Endothelial cell of umbilical vein (primary cell): ENCODE measurements around the gene UBFD1. TPM values are rescaled to one million over a fixed set of nuclear protein-coding genes. Genes with fewer than 3 reads are reported as not detected.

Source experiments
- BruUV-seq: library from RNA; stranded (reverse); fragments of 400-500 nt; replicated peaks from 2 replicates; lab custom pipeline; 2021; lab: Mats Ljungman, UMichigan
- CTCF ChIA-PET: fragments of 300-600, 350-600 bp; sonication (Branson Sonifier 250); formaldehyde crosslinking; loops from one replicate; lab custom pipeline; 2021; ENCODE audit warnings: antibody characterized with exemption, inconsistent platforms; lab: Charles Lee
- POLR2A ChIA-PET: fragments of 300-600, 350-600 bp; sonication (Branson Sonifier 250); formaldehyde crosslinking; loops from one replicate; lab custom pipeline; 2021; ENCODE audit warnings: antibody characterized with exemption, inconsistent platforms; lab: Charles Lee
- DNase-seq: peaks from one replicate; pipeline ENCODE4 v3.0.0-alpha.2; 2011; ENCODE audit warnings: low read depth, low spot score
- FAIRE-seq: peaks from 2 replicates; lab custom pipeline; 2011; peaks lifted over from hg19 to GRCh38; lab: Jason Lieb, UNC
- H2AFZ ChIP-seq: 2 replicates; pipeline ENCODE4 v1.6.0; 2012; ENCODE audit warnings: low read depth, low read length, control low read depth, inconsistent platforms
- H3K27ac ChIP-seq: 2 replicates; pipeline ENCODE4 v1.5.1; 2011; ENCODE audit warnings: low read depth, mild to moderate bottlenecking, control low read depth, low read length, moderate library complexity; ENCODE audit not compliant: insufficient read depth
- H3K27me3 ChIP-seq, 2 experiments: 2 replicates each; pipeline versions ENCODE4 v1.6.0 to v1.6.1; 2011; ENCODE audit warnings: low read length in 2 of 2, mixed read lengths in 1 of 2; ENCODE audit not compliant: control insufficient read depth in 2 of 2, insufficient read depth in 2 of 2
- H3K36me3 ChIP-seq, 2 experiments: 2 replicates in 1 of 2; 3 replicates in 1 of 2; pipeline ENCODE4 v1.5.1; 2011; ENCODE audit warnings: low read length in 2 of 2, mild to moderate bottlenecking in 1 of 2, moderate library complexity in 1 of 2; ENCODE audit not compliant: control insufficient read depth in 2 of 2, insufficient read depth in 2 of 2; ENCODE audit errors: extremely low read depth in 1 of 2
- H3K4me1 ChIP-seq: 3 replicates; pipeline ENCODE4 v1.5.1; 2011; ENCODE audit warnings: mild to moderate bottlenecking, low read length; ENCODE audit not compliant: control insufficient read depth, insufficient read depth; ENCODE audit errors: extremely low read depth
- H3K4me2 ChIP-seq: 2 replicates; pipeline ENCODE4 v1.6.1; 2011; ENCODE audit warnings: low read length, control low read depth, mixed read lengths; ENCODE audit not compliant: insufficient read depth
- H3K4me3 ChIP-seq, 3 experiments: fragments of 200-600 bp in 1 of 3; sonication (generic), shearing (Covaris generic) in 1 of 3; replicated peaks in 1 of 3; 2 replicates each; pipeline ENCODE4 v1.5.1; 2011 to 2016; ENCODE audit warnings: control low read depth in 3 of 3, low read length in 3 of 3, mild to moderate bottlenecking in 2 of 3, inconsistent platforms in 1 of 3, low read depth in 1 of 3, moderate library complexity in 1 of 3; ENCODE audit not compliant: insufficient read depth in 1 of 3
- H3K79me2 ChIP-seq: 2 replicates; pipeline ENCODE4 v1.6.0; 2012; ENCODE audit warnings: low read length, inconsistent platforms; ENCODE audit not compliant: control insufficient read depth, insufficient read depth
- H3K9ac ChIP-seq: replicated peaks from 2 replicates; pipeline ENCODE3; 2011; ENCODE audit warnings: low read length, control low read depth; ENCODE audit not compliant: insufficient read depth; ENCODE audit errors: extremely low read depth
- H3K9me1 ChIP-seq: replicated peaks from 3 replicates; pipeline ENCODE4 v1.6.0; 2011; ENCODE audit warnings: mild to moderate bottlenecking, low read length; ENCODE audit not compliant: control insufficient read depth, insufficient read depth; ENCODE audit errors: extremely low read depth
- H3K9me3 ChIP-seq: replicated peaks from 2 replicates; pipeline ENCODE4 v1.5.1; 2012; ENCODE audit warnings: low read length, inconsistent platforms; ENCODE audit not compliant: control insufficient read depth, insufficient read depth
- H4K20me1 ChIP-seq: replicated peaks from 2 replicates; pipeline ENCODE3; 2011; ENCODE audit warnings: mild to moderate bottlenecking, low read length; ENCODE audit not compliant: control insufficient read depth, insufficient read depth; ENCODE audit errors: extremely low read depth
- EZH2 ChIP-seq: IDR thresholded peaks from 2 replicates; pipeline ENCODE4 v1.6.1; 2012; ENCODE audit warnings: borderline replicate concordance, low read depth, mild to moderate bottlenecking, moderate library complexity, low read length, inconsistent platforms; ENCODE audit not compliant: severe bottlenecking
- FOS ChIP-seq: IDR thresholded peaks from 2 replicates; pipeline ENCODE4 v1.6.1; 2011; ENCODE audit warnings: mild to moderate bottlenecking, low read length, moderate library complexity, borderline replicate concordance; ENCODE audit not compliant: insufficient read depth
- GATA2 ChIP-seq: IDR thresholded peaks from 2 replicates; pipeline ENCODE4 v1.7.0; 2011; ENCODE audit warnings: low read depth, mild to moderate bottlenecking, moderate library complexity, mixed read lengths, low read length; ENCODE audit not compliant: insufficient read length, insufficient read depth
- JUN ChIP-seq: IDR thresholded peaks from 2 replicates; pipeline ENCODE4 v1.6.1; 2011; ENCODE audit warnings: borderline replicate concordance, low read depth; ENCODE audit not compliant: insufficient read length, insufficient read depth
- MAX ChIP-seq: IDR thresholded peaks from 2 replicates; pipeline ENCODE4 v1.6.1; 2011; ENCODE audit not compliant: insufficient read depth, insufficient read length
- MYC ChIP-seq: IDR thresholded peaks from one replicate; pipeline ENCODE4 v1.6.1; 2011; ENCODE audit warnings: mild to moderate bottlenecking, low read depth, low read length
- POLR2A ChIP-seq: IDR thresholded peaks from 2 replicates; pipeline ENCODE4 v1.6.1; 2012; ENCODE audit warnings: low read depth, mild to moderate bottlenecking, control low read depth, low read length
- POLR2AphosphoS5 ChIP-seq: IDR thresholded peaks from 2 replicates; pipeline ENCODE4 v1.6.1; 2012; ENCODE audit warnings: low read depth, mild to moderate bottlenecking, control low read depth, low read length, moderate library complexity; ENCODE audit not compliant: insufficient read depth
- dilution Hi-C: fragments of 300-500 bp; cut with MboI; formaldehyde crosslinking; loops from one replicate; pipeline ENCODE4 v1.15.0; 2019; ENCODE audit warnings: low sequenced_read_pairs; ENCODE audit not compliant: extremely low pct_ligation_motif_present
- intact Hi-C: fragments of 100-400 bp; cut with micrococcal nuclease; formaldehyde crosslinking; loops from one replicate; pipeline ENCODE4 v1.10.0; 2022
- polyA plus RNA-seq, 4 experiments: library from polyadenylated mRNA; depleted of rRNA in 3 of 4; stranded (reverse) in 3 of 4; unstranded in 1 of 4; fragments of >200 nt; gene quantifications; 2 replicates each; pipeline versions ENCODE4 v1.2.1 to v1.2.3, GENCODE V29; 2011 to 2012; ENCODE audit warnings: missing spikeins in 1 of 4
- total RNA-seq: library from RNA; stranded (reverse); gene quantifications from 2 replicates; pipeline ENCODE4 v1.2.3, GENCODE V29; 2021
- TF ChIP-seq, protein P1 (sequence below), 2 donors: IDR thresholded peaks; 1 replicate in 1 of 2; 2 replicates in 1 of 2; pipeline ENCODE4 v1.5.1; 2011; ENCODE audit warnings: low read length in 2 of 2, mild to moderate bottlenecking in 2 of 2, moderate library complexity in 2 of 2, control low read depth in 1 of 2, inconsistent platforms in 1 of 2, low read depth in 1 of 2; ENCODE audit not compliant: insufficient read depth in 1 of 2; ENCODE audit errors: extremely low read depth in 1 of 2

UBFD1 gene
- total and polyA plus RNA-seq, 2 donors (not counting 3 experiments of a cell fraction or from before 2014, with no cell fraction given) = 50.0 to 69.9 TPM

DNA sequence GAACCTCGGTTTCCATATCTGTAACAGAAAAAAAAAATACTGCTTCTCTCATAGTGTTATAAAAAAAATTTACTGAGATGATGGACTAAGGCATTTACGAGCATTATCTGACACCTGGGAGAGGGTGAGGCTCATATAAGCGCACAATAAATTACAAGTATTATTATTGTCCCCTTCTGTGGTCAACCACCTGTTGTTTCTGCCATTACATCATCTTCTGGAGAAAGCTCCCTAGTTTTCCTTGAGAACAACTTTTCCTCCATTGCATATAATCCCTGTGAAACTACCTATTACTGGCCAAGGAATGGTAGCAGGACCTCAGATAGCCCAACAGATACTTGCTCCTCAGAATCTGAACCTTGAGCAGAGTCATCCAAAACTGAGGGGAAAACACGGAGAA lies 35.6 kb upstream of the UBFD1 start:
- Histone ChIP-seq H3K4me2 (no peak overlapping the region), H3K79me2 (no peaks in the 10 kb centered on the region), H3K4me3 (no peak overlapping the region), H3K9me3 (no peaks in the 10 kb centered on the region), H2AFZ (no peak overlapping the region), H3K27ac (no peak overlapping the region), H3K4me1 (peaks cover 8% of the 10 kb centered on the region), H4K20me1 (no peaks in the 10 kb centered on the region), H3K36me3 (peaks cover 0 to 9% of the 10 kb centered on the region in 2 experiments), H3K9ac (no peak overlapping the region), H3K27me3 (no peaks in the 10 kb centered on the region), H3K9me1 (no peaks in the 10 kb centered on the region)
- intact Hi-C loops (no loop called here), dilution Hi-C loops (no loop called here)
- POLR2A ChIA-PET = interaction anchor here (0.7 kb wide), 1 partner anchor 8 kb away, joined by 3 read pairs; no protein-coding TSS in a partner anchor
- TF ChIP-seq POLR2AphosphoS5 (no peak), MYC (no peak), JUN (no peak), GATA2 (no peak), EZH2 (no peak), FOS (no peak), POLR2A (no peak), MAX (no peak)
- TF ChIP-seq, protein P1, sequence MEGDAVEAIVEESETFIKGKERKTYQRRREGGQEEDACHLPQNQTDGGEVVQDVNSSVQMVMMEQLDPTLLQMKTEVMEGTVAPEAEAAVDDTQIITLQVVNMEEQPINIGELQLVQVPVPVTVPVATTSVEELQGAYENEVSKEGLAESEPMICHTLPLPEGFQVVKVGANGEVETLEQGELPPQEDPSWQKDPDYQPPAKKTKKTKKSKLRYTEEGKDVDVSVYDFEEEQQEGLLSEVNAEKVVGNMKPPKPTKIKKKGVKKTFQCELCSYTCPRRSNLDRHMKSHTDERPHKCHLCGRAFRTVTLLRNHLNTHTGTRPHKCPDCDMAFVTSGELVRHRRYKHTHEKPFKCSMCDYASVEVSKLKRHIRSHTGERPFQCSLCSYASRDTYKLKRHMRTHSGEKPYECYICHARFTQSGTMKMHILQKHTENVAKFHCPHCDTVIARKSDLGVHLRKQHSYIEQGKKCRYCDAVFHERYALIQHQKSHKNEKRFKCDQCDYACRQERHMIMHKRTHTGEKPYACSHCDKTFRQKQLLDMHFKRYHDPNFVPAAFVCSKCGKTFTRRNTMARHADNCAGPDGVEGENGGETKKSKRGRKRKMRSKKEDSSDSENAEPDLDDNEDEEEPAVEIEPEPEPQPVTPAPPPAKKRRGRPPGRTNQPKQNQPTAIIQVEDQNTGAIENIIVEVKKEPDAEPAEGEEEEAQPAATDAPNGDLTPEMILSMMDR (IDR thresholded peaks at IDR 0.05; ENCODE audit: extremely low read depth in 1 of 2, insufficient read depth in 1 of 2, low read depth in 1 of 2, low read length in 2 of 2) = no peak
- FAIRE-seq = no peak
- CTCF ChIA-PET = interaction anchor here (1.4 to 1.8 kb wide), 2 partner anchors 12 to 69 kb away, joined by 3 to 4 read pairs; partner anchors contain the start of genes COG7 and GGA2
- no TSS peak for BruUV-seq
- no peak for DNase-seq
